ENCODE data around the gene GUCA2B.

- TF ChIP-seq GATA3 (IDR thresholded peaks at IDR 0.05; ENCODE audit: low read depth, low read length) = no peak
- no peak for TF ChIP-seq GATA2 (IDR thresholded peaks at IDR 0.05; ENCODE audit: low read depth, low read length)
Measured at GRCh38 chr1:42170779-42171621, 17.8 kb downstream of the GUCA2B start.
